HG02798 (cell line): ENCODE measurements around the gene SRRM3.
"Not testable (repeated sequence)": the region's sequence is repeated elsewhere in the genome, so short reads cannot be mapped to it uniquely, and the experiment has no call there.

Experiments
- ATAC-seq: cut with Tn5 transposase; IDR thresholded peaks from one replicate; pipeline ENCODE4 v1.9.1; 2021; ENCODE audit warnings: mild to moderate bottlenecking; ENCODE audit not compliant: unreplicated experiment, poor library complexity

The SRRM3 gene

DNA sequence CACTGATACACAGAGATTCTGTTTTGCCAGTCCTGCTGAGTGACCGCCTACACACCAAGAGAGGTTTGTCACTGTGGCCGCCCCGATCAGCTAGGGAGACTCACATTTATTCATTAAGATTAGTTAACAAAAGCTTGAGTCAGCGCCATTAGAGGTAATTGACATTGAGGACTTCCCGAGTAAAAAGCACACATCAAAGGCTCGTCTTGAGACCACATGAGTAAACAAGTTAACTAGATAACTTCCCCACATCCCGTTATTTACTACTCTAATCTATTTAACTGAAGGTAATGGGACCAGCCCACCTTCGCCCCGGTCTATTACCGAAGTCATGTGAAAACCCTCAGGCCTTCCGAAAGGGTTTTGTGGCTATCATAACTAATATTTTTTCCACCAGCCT, 23.0 kb downstream of the SRRM3 start:
- no peak for ATAC-seq

DNA sequence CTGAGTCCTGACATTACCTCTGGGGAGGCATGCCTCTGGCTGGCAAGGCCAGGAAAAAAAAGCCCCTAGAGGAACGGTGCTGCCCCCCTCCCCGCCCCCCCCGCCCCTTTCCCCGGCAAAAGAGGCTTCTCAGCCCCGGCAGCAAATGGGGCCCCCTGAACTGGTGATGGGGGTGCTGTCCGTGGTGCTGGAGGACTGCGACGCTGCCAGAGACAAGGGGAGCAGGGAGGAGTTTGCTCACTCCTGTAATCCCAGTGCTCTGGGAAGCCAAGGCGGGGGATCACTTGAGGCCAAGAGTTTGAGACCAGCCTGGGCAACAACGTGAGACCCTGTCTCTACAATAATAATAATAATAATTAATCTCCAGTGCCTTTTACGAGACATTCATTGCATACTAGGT, 23.7 kb downstream of the SRRM3 start:
- no peak for ATAC-seq

DNA sequence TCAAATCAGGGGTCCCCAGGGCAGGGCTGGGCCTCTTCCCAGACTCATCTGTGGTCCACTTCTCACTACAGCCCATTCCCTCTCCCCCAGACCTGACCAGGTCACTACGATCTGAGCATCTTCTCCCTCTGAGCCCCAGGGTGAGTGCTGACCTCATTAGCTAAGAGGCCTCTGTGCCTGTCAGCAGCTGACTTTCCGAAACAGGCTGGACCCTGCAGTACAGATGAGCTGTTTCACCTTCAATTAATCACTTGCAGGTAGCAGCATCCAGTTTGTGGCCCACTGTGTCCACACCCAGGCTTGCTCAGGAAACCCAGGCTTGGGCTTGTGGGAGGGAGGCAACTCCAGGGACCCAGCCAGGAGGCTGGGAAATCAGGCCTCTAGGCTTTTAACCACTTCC, 24.3 kb downstream of the SRRM3 start:
- ATAC-seq, result no peak

DNA sequence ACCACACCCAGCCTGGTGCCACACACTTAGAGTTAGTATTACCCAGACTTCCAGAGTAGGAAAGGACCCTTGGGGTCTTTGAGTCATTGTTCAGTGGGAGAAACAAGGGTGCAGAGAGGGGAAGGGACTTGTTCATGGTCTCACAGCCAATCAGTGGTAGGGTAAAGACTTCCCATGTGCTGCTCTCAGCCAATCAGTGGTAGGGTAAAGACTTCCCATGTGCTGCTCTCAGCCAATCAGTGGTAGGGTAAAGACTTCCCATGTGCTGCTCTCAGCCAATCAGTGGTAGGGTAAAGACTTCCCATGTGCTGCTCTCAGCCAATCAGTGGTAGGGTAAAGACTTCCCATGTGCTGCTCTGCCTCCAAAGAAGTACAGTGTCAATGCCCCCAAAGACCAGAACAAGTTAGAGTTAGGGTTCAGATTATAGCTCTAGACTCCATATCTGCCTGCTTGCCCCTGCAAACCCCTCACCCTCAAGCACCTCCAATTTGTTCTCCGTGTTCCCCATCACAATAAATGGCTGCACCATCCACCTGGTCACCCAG, 25.3 kb downstream of the SRRM3 start:
- ATAC-seq, result not testable (repeated sequence)

DNA sequence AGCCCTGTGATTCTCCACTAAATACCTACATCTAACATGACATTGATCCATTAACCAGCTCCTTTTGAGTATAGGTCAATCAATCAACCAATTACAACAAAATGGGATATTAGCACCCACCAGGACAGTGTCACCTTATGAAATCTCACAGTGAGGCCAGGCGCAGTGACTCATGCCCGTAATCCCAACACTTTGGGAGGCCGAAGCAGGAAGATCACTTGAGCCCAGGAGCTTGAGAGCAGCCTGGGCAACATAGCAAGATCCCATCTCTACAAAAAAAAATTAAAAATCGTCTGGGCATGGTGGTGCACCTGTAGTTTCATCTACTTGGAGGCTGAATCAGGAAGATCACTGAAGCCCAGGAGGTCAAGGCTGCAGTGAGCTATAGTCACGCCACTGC, 28.5 kb downstream of the SRRM3 start:
- ATAC-seq, result no peak

DNA sequence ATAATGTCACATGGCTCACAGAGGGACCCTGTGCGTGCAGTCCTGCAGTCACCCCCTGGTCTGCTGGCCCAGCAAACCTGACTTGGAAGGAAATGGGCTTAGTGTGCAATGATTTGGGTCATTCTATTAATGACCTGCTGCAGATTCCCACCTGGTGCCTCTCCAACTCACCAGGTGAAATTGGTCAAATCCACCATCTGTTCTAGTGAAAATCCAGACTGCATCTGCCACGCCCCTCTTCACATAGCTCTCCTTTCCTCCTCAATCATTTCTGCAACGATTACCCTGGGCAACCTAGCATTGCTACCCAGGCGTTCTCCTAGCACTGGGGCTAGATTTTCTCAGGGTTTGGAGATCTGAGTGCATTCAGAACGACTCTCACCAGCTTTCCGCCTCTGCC, 29.4 kb downstream of the SRRM3 start:
- ATAC-seq, result no peak

DNA sequence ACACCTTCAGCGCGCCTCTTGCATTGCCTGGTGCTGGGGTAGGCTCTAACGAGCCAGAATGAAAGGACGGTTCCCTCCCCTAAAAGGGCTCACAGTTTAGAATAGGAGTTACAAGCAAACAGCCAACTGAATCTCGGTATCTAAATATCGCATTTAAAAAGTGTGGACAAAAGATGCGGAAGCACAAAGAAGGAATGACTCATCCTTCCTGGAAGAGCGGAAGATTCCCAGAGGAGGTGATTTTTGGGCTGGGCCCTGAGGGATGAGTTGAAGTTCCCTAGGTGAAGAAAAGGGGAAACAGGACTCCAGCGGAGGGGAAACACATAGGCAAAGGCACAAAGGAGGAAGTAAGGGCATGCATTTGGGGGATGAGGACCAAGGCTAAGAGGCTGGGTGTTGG, 29.9 kb downstream of the SRRM3 start:
- no peak for ATAC-seq

DNA sequence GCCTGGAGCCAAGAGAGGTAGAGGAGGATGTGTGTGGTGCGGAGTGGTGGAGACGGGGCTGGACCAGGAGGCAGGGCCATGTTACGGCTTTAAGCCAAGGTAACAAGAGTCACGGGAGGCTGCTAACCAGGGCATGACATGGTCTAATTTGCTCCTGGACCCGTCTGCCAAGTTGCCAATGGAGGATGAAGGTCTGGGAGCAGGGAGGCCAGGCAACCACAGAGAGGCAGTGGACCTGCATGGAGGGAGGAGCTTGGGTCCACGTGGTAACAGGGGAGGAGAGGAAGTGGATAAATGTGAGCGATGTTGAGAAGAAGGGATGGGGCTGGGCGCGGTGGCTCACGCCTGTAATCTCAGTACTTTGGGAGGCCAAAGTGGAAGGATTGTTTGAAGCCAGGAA, 31.0 kb downstream of the SRRM3 start:
- ATAC-seq, result no peak

DNA sequence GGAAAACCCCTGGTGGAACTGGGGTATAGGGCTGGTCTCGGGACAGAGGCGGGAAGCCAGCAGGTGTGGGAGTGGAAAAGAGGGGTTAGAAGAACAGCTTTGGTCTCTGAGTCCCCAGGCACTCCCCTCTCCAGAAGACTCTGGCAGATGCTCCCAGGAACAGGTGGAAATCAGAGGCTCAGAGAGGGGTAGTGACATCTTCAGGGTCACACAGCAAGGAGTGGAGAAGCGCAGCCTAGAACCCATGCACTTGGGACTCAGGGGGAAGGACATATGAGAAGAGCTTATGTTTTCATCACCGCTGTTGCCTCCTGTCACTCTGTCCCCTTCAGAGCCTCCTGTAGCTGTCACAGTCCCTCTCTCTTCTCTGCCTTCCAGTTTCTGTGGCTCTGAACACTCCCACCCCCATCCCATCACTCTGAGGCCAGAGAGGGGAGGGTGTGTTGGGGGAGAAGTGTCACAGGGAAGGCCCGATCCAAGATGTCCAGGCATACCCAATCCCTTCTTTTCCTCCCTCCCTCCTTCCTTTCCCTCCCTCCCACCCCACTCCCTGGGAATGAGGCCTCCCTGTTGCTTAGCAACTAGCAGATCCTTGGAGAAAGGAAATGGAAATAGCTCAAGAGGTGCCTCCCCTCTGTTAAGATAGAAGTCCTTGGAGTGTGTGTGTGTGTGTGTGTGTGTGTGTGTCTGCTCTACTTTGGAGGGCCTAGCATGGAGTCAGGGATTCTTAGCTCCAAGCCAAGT, 32.0 kb downstream of the SRRM3 start:
- ATAC-seq, result no peak

DNA sequence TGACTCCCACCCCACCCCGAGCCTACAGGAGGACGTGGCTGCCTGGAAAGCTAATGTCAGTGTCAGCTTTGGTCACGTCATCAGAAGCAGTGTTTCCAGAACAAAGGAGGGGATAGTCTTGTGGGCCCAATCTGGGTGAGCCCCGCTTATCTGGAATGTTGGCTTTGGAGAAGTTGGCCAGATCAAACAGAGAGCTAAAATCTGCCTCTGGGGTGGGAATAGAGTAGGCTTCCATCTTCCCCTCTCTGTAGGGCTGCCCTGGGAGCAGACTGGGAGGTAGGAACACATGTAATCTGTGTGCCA, 32.5 kb downstream of the SRRM3 start:
- no peak for ATAC-seq

DNA sequence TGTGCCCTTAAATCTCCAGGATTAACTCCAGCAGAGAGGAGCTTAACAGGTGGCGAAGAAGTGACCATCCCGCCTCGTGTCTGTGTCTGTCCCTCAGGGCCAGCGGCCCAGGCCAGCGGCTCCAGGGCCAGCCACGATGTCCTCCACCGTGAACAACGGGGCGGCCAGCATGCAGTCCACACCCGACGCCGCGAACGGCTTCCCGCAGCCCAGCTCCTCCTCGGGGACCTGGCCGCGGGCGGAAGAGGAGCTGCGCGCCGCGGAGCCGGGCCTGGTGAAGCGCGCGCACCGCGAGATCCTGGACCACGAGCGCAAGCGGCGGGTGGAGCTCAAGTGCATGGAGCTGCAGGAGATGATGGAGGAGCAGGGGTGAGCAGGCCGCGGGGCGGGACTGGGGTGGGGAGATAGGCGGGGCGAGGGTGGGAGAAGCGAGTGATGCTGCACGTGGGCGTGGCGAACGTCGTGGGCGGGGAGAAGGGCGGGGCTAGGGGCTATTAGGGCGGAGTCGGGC, 33.3 kb downstream of the SRRM3 start:
- ATAC-seq, result no peak

DNA sequence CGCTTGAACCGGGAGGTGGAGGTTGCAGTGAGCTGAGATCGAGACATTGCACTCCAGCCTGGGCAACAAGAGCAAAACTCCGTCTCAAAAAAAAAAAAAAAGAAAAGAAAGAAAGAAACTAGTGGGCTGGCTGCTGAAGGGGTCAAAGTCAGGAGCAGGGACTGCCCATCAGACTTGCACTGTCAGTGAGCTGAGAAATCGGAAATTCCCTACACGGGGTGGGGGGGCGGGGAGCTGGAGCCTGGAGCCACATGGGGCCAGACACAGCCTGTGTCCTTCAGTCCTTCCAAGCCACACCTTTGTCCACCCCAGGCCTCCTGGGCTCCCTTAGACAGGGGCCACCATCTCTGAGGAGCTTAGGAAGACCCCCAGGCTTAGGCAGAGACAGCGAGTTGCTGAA, 34.5 kb downstream of the SRRM3 start:
- no peak for ATAC-seq

DNA sequence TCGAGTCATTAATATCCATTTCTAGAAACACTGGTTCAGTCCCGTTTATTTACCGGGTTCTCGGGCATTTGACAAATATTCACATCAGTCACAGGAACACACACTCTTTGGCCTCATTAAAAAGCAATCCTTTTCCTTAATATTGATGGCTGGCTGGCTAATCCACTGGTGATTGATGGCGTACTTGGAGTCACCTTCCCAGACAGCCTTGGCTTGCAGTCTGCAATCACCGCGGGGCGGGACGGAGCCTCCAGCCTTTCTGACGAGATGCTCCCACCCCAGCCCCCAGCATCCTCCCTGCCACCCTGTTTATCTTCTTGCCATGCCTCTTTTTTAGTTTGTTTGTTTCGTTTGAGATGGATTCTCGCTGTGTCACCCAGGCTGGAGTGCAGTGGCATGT, 36.6 kb downstream of the SRRM3 start:
- ATAC-seq, result no peak

DNA sequence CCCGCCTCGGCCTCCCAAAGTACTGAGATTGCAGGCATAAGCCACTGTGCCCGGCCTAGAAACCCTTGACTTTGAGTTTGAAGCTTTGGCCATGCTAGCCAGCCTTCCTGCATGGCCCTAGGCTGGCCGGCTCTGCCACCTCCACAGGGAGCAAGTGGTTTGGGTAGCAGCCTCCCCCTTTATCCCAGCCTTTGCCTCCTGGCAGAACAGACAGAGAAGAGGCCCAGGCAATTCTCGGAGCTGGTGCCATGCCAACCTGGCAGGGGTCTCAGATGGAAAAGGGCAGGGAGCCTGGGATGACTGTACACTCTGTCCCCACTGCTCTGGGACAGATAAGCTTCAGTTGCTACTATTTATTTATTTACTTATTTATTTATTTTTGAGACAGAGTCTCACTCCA, 39.4 kb downstream of the SRRM3 start:
- no peak for ATAC-seq

DNA sequence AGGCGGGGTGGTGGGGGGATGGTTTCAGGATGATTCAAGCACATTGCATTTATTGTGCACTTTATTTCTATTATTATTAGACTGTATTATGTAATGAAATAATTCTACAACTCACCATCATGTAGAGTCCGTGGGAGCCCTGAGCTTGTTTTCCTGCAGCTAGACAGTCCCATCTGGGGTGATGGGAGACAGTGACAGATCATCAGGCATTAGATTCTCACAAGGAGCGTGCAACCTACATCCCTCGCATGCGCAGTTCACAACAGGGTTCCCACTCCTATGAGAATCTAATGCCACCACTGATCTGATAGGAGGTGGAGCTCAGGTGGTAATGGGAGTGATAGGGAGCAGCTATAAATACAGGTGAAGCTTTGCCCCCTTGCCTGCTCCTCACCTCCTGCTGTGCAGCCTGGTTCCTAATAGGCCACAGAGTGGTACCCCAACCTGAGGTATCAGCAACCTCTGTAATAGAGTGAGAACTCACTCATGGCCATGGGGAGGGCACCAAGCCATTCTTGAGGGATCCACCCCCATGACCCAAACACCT, 40.9 kb downstream of the SRRM3 start:
- ATAC-seq, result not testable (repeated sequence)

DNA sequence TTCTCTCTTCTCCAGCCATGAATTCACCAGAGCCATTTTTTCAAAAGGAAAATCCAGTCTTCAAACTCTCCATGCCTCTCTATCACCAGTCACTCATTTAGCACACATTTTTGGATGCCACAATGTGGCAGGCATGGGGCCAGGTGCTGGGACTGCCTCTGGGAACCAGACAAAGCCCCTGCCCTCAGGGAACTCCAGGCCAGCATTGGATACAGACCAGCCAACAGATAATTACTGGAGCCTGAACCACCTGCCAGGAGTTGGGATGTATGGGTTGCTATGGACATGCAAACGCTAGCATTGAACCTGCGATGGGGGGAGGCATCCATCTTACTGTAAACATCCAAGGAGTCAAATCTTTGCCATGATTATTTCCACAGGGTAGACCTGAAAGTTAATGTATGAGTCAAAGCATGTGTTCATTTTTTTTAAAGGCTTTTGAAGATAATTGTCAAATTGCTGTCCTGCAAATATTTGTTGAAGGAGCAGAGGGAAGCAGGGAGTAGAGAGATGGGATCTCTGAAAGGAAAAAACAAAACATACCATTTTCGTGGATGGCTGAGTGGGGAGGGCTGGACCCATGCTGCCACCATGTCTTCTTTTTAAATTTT, 43.2 kb downstream of the SRRM3 start:
- ATAC-seq, result no peak

DNA sequence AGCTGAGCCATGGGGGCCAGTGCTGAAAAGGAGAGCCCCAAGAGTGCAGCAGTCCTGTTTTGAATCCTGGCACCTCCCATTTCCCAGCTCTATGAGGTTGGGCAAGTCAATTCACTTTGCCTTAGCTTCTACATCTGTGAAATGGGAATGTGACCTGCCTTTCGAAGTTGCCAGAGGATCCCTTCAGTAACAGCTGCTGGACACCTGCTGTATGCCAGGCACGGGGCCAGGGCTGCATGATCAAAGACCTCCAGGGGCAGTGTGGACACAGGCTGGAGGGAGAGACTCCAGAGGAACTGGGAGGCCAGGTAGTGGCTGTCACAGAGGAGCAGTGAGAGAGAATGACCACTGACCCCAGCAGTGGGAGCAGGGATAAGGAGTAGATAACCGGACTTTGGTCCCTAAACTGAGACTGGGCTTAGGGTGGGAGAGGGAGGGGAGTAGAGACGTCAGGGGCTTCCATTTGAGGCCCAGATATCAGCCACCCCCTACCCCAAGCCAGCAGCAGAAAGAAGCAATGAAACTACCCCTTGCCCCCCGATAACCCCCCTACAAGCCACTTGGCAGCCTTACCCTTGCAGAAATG, 45.2 kb downstream of the SRRM3 start:
- ATAC-seq, result no peak

DNA sequence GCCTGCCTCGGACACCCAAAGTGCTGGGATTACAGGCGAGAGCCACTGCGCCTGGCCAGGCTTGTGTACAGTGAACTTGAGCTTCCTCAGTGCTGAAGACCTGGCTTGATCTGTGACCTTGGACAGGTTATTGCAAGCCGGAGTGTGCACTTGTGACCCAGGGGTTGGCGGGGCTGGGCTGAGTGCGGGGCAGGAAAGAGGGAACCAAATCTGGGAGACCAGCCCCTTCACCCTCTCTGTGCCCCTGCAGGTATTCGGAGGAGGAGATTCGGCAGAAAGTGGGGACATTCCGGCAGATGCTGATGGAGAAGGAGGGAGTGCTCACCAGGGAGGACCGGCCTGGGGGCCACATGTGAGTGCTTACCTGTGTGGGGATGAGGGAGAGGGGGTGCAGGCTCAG, 46.2 kb downstream of the SRRM3 start:
- ATAC-seq, result no peak

DNA sequence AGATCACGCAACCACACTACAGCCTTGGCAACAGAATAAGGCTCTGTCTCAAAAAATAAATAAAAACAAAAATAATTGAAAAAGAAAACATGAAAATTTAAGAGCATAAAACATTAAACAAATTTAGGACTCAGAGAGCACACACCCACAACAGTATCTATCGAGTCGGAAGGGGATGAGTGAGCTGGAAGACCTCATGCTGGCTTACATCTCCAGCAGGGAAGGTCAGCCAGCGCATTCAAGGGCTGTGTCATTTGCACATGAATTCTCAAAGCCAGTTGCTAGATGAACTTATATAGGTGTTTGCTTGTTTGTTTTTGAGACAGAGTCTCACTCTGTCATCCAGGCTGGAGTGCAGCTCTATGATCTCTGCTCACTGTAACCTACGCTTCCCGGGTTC, 50.3 kb downstream of the SRRM3 start:
- ATAC-seq, result no peak

DNA sequence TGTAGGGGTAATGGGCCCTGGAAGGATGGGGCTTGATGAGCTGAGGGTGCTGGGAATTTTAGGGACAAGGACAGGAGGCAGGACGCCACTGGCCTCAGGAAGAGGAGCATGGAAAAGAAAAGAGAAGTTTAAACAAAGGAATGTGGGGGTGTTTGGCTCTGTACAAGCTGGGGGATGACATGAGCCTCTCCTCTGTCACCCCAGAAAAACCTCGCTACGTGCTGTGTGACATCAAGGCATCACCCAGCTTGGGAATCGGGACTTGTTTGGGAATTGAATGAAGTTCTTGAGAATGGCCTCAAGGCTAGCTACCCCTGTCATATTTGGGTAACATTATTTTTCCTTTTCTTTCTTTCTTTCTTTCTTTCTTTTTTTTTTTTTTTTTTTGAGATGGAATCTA, 53.1 kb downstream of the SRRM3 start:
- ATAC-seq, result no peak

DNA sequence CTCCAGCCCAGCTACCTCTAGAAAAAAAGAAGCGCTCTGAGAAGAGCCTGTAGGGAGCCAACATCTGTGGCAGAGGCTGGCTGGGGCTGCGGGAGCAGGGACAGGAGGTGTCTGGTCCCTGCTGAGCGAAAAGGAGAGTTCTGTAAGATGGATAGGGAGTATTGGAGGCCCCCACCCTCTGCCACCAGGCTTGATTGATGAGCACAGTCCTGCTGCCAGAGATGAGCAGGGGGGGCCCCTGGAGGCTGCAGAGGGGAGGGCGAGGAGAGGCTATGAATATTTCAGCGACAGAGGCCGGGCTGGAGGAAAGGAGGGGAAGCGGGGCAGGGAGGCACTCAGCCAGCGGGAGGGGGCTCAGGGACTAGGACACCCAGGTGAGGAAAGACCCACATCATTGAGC, 56.3 kb downstream of the SRRM3 start:
- ATAC-seq, result no peak
